Measurements from ENCODE around the gene GRB10. TPM values are rescaled to one million over a fixed set of nuclear protein-coding genes. Genes with fewer than 3 reads are reported as not detected.
"Not testable (repeated sequence)": the region's sequence is repeated elsewhere in the genome, so short reads cannot be mapped to it uniquely, and the experiment has no call there.

The GRB10 gene
- total RNA-seq, 4 donors from 2014 or later: 40.4 to 88.6 (median 61.1) TPM

- H3K9me3 ChIP-seq: no peaks in the 10 kb centered on the region
- in situ Hi-C loops (cut with MboI; ENCODE audit: low sequenced_read_pairs in 4 of 4) (no loop called here), intact Hi-C loops (cut with DNase I; ENCODE audit: low total_unique reads) (no loop called here)
- no peaks in the 10 kb centered on the region for H3K36me3 ChIP-seq
- H3K4me1 ChIP-seq: no peaks in the 10 kb centered on the region
- H3K27ac ChIP-seq: no peak overlapping the region
- ATAC-seq: no peak
- DNase-seq: no peak
- H3K4me3 ChIP-seq: no peak overlapping the region
- TF ChIP-seq CTCF (IDR thresholded peaks at IDR 0.05 in 4 of 5, conservative IDR thresholded peaks at IDR 0.05 in 1 of 5): no peak
- TF ChIP-seq POLR2A (IDR thresholded peaks at IDR 0.05): no peak
- H3K27me3 ChIP-seq: no peaks in the 10 kb centered on the region
Measured at GRCh38 chr7:50577569-50577968, 205.1 kb downstream of the GRB10 start.

GRCh38 chr7:50576388-50576787 is 206.3 kb downstream of the GRB10 start:
- in situ Hi-C loops (cut with MboI; ENCODE audit: low sequenced_read_pairs in 4 of 4); H3K36me3 ChIP-seq; H3K27me3 ChIP-seq; H3K27ac ChIP-seq; H3K9me3 ChIP-seq; H3K4me3 ChIP-seq; H3K4me1 ChIP-seq; intact Hi-C loops (cut with DNase I; ENCODE audit: low total_unique reads); DNase-seq; ATAC-seq: not testable (repeated sequence)

GRCh38 chr7:50567715-50568261 is 214.9 kb downstream of the GRB10 start:
- H3K9me3 ChIP-seq: no peaks in the 10 kb centered on the region
- no peak overlapping the region for H3K4me3 ChIP-seq
- ATAC-seq: no peak
- no peaks in the 10 kb centered on the region for H3K36me3 ChIP-seq
- no peaks in the 10 kb centered on the region for H3K27me3 ChIP-seq
- H3K4me1 ChIP-seq: no peaks in the 10 kb centered on the region
- TF ChIP-seq CTCF (IDR thresholded peaks at IDR 0.05 in 4 of 5, conservative IDR thresholded peaks at IDR 0.05 in 1 of 5): no peak
- TF ChIP-seq POLR2A (IDR thresholded peaks at IDR 0.05): no peak
- DNase-seq: no peak
- intact Hi-C loops (cut with DNase I; ENCODE audit: low total_unique reads): no loop called here
- in situ Hi-C loops (cut with MboI; ENCODE audit: low sequenced_read_pairs in 4 of 4): no loop called here
- no peak overlapping the region for H3K27ac ChIP-seq

GRCh38 chr7:50565977-50566376 is 216.7 kb downstream of the GRB10 start:
- H3K36me3 ChIP-seq: no peaks in the 10 kb centered on the region
- H3K27ac ChIP-seq: no peak overlapping the region
- H3K9me3 ChIP-seq: no peaks in the 10 kb centered on the region
- intact Hi-C loops (cut with DNase I; ENCODE audit: low total_unique reads) (no loop called here), in situ Hi-C loops (cut with MboI; ENCODE audit: low sequenced_read_pairs in 4 of 4) (no loop called here)
- DNase-seq (no peak), ATAC-seq (no peak)
- TF ChIP-seq POLR2A (IDR thresholded peaks at IDR 0.05) (no peak), CTCF (IDR thresholded peaks at IDR 0.05 in 4 of 5, conservative IDR thresholded peaks at IDR 0.05 in 1 of 5) (no peak)
- no peak overlapping the region for H3K4me3 ChIP-seq
- no peaks in the 10 kb centered on the region for H3K4me1 ChIP-seq
- no peaks in the 10 kb centered on the region for H3K27me3 ChIP-seq

- H3K27ac ChIP-seq: no peak overlapping the region
- intact Hi-C loops (cut with DNase I; ENCODE audit: low total_unique reads): no loop called here
- H3K4me1 ChIP-seq: no peaks in the 10 kb centered on the region
- DNase-seq (no peak), ATAC-seq (no peak)
- TF ChIP-seq CTCF (IDR thresholded peaks at IDR 0.05 in 4 of 5, conservative IDR thresholded peaks at IDR 0.05 in 1 of 5) (no peak), POLR2A (IDR thresholded peaks at IDR 0.05) (no peak)
- no peaks in the 10 kb centered on the region for H3K27me3 ChIP-seq
- H3K36me3 ChIP-seq: no peaks in the 10 kb centered on the region
- H3K4me3 ChIP-seq: no peak overlapping the region
- in situ Hi-C loops (cut with MboI; ENCODE audit: low sequenced_read_pairs in 4 of 4): no loop called here
- H3K9me3 ChIP-seq: no peaks in the 10 kb centered on the region
Measured at GRCh38 chr7:50565559-50565916, 217.2 kb downstream of the GRB10 start.
